ENCODE data around the gene DPEP3.
"Not testable (repeated sequence)": the region's sequence is repeated elsewhere in the genome, so short reads cannot be mapped to it uniquely, and the experiment has no call there.

DPEP3 gene

DNA sequence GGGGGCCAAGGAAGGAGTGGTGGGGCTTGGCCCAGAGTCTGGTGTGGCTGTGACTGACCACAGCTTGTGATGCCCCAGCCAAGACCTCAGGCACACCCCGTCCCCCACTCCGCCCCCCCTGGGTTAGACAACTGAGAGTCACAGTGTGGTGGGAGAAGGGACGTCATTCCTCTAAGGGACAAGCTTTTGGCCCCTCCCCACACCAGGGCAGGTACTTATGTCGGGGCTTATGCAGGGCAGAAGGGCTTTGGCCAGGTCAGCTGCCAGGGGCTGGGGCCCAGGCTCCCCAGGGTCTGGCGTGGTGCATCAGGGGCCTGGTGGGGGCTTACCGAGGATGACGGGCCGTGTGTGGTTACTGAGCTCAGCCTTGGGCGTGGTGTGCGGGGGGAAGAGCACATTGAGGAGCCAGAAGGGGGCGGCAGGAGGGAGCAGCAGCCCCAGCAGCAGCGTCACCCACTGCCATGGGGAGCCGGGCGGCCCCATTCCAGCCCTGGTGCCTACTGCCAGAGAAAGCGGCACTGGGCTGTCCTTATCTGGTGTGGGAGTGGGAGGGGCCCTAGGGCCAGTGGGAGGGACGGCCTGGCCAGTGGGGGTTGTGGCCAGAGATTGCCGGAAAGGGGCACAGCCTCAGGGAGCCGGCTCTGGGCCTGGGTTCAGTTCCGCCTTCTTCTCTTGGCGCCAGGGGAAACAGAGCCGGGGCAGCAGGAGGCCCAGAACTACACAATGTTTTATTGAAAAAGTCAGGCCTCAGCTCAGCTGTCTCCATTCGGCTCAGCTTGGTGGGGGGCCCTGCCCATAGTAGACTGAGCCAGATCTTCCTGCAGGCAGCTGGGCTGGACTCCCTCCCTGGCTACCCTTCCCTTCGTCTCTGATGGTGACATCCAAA lies 36.4 kb downstream of the DPEP3 start, which contains the start of gene LCAT:
LCAT (minus strand) TSS at position 502 of the 886 bp plus-strand sequence; CDS start at position 483, 19 bp downstream.
- DNase-seq: no peak

DNA sequence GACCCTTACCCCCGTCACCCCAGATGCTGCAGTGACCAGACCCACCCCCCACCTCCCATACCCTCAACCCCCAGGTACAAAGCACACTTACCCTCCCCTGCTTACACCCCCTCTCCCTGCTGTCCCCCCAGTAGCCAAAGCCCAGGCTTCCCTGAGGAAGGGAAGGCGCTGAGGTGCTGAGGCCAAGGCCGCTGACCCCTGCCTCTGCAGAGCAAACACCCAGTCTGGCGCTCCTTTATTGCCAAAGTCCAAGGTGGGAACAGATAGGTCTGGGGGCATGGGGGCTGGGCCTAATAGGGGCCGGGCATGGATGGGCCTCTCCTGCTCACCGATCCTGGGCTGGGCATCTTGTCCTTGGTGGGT lies 37.1 kb downstream of the DPEP3 start:
- DNase-seq: no peak

DNA sequence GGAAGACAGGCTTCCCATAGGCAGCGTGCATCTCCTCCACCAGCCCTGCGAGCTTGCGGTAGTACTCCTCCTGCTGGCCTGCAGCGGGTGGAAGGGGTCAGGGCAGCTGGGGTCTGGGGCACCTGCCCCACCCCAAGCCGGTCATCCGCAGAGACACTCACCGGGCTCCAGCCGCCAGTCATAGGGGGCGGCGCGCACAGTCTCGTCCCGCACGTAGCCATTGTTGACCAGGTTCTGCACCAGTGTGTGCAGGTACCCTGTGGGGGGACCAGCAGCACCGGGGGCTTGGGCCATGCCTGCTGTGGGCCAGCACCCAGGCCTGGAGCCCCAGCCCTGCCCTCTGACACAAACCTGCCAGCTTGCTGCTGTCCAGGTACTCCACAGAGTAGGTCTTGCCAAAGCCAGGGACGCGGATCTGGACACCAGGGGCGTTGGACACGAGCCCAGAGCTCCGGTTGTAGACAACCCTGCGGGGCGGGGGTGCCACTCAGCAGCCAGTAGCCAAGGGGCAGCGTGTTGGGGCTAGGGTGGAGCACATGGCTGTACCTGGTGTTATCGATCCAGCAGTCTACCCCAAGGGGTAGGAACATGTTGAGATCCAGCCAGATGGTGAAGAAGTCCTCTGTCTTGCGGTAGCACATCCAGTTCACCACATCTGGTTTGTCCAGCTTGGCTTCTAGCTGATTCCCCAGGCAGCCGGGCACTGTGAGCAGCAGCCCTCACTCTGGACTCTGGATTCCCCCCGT lies 37.6 kb downstream of the DPEP3 start:
- no peak for DNase-seq

DNA sequence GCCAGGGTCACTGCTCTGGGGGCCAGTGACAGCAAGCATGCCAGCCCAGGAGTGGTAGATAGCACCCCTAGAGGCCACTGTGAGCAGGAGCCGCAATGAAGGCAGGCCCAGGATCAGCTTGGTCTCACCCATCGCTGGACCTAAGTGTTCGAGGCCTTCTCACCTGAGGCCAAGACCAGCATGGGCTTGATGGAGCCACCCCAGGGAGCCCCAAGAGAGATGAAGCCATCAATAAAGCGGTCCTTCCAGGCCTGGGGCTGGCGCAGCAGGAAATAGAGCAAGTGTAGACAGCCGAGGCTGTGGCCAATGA lies 38.1 kb downstream of the DPEP3 start:
- no peak for DNase-seq

DNA sequence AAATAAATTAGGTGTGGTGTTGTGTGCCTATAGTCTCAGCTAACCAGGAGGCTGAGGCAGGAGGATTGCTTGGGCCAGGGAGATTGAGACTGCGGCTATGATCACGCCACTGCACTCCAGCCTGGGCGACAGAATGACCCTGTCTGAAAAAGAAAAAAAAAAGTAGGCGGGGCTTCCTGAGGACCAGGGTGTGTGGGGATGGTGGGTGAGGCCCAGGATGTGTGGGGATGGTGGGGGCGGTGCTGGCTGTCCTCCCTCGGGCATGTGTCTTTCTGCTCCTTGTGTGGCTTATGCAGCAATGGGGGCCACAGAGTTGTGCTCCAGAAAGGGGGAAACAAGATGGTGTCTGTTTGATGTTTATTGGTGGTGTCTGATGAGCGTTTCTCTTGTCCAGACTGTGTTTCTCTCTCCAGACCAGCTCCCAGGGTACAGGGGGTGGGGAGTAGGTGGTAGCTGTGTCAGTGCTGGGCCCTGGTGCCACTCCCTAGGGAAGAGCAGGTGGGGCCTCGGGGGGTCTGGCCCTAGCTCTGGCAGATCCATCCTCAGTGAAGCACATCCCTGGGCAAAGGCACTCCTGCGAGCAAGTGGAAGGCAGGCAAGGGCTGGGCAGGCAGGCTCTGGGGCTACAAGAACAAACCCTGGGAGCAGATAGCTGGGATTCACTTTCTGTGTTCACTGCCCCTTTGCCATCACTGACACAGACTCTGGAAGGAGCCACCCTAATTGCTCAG lies 38.7 kb downstream of the DPEP3 start:
- DNase-seq: no peak

DNA sequence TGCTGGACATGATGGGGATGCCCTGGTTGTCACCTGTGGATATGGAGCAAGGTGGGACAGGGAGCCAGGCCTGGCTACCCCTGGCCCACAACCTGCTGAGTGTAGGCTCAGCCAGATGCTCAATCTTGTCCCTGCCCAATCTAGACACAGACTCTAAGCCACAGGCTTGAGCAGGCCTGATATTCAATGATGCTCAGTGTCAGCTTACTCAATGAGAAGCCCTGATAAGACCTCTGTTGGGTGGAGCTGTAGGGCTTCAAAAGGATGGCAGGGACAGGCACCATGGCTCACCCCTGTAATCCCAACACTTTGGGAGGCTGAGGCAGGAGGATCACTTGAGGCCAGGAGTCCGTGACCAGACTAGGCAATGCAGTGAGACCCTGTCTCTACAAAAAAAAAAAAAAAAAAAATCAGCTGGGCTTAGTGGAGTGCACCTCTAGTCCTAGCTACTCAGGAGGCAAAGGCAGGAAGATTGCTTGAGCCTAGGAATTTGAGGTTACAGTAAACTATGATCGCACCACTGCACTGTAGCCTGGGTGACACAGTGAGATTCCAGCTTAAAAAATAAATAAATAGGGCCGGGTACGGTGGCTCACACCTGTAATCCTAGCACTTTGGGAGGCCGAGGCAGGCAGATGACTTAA lies 39.7 kb downstream of the DPEP3 start:
- DNase-seq: no peak

DNA sequence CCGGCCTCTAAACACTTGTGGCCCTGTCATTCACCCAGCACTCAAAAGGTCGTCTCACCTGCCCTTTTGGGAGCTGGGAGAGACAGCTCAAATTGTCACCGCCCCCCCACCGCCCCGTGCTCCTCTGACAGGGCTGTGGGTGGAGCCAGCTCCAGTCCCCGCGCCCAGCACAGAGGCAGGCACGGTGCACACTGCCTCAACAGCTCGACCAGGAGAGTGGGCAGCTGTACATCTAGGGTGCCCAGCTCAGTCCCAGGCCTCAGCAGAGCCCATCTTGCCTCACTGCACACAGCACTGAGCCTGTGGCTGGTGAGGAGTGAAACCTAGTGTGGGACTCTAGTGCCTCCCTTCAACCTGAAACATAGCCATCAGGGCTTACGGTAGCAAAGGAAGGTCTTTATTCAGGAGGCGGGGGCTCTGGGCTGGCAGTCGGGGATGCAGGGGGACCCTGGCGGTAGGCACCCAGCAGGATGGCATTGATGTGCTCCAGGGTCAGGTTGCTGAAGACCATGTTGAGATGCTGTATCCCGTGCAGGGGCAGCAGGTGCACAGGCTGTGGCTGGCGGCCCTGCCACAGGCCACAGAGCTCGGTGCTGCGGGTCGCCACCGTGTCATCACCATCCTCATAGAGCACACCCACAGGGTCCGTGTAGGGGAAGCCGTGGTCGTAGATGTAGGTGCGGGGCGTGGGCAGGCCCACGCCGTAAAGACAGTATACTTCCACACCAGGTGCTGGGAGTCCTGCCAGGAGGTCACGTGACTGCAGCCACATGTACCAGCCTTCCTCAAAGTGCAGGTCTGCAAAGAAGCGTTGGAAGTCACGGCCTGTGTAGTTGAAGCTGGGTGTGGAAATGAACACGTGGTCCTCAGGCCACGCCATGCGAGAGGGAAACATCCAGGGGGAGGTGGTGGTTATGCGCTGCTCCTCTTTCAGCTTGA lies 40.5 kb downstream of the DPEP3 start:
- no peak for DNase-seq

DNA sequence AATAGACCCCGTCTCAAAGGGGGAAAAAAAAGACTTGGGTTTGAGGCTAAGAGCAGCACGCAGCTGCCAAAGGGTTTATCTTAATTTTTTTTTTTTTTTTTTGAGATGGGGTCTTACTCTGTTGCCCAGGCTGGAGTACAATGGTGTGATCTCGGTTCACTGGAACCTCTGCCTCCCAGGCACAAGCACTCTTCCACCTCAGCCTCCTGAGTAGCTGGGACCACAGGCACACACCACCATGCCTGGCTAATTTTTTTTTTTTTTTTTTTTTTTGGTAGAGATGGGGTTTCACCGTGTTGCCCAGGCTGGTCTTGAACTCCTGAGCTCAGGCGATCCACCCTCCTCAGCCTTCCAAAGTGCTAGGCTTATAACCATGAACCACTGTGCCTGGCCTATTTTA lies 42.6 kb downstream of the DPEP3 start:
- DNase-seq: not testable (repeated sequence)

DNA sequence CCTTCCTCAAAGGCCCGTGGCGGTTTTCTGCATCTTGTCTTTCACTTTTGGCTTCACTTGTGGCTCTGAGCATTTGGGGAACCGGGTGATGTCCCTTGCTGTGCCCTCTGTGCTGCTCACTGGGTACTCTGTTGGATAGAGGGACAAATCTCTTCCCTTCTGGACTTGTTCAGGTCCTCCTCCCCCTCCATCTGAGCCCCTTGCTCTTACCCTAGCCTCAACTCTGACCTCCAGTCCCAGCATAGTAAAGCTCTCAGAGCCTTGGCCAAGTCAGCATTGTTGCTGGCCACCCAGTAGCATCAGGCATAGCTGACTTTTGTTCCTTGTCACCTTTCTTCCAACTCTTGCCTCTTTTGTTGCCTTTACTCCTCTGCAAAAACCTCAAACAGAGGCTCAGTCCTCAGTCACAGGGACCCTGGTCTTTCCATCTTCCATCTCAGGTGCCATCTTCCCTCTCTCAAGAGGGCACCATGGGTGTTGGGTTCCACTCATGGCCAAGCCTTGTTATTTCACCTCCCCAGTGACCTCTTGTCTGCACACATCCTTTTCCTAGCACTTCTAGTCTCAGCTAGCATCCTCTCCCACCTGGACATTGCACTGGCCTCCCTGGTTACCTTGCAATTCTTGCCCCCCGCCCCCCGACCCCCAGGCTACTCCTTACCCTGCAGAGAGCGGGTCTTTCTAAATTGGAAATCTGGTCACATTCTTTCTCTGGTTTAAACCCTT lies 43.3 kb downstream of the DPEP3 start:
- DNase-seq: no peak

DNA sequence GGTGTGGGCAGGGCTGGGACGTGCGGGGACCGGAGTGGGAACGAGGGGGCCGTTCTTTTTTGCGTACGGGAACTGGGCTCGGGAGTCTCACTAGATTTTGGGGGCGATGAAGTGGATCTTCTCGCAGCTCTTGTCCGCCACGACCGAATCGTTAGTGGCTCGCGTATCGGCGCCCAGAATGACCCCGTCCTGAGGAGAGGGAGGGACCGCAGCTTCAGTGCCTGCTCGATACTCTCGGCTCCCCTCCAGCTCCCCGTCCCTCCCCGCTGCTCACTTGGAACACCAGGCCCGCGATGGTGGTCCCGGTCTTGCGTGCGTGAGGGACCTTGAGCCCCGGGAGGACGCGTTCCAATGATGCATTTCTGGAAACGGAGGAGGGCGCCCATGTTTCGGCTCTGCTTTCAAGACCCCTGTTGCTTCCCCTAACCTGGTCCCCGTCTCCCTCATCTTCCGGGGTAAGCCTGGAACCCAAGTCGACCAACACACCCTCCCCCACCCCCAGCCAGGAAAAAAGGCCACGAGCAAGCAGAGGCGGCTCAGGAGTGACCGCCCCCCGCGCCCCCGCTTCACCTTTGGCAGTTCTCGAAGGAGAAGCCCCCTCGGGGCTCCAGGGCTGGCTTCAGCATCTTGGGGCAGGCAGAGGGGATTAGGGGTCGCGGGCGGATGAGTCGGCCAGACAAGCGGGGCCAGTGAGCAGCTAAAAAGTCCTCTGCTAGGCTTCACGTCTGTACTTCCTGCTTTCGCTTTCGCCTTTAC lies 44.0 kb downstream of the DPEP3 start, which contains the start of gene PSMB10:
PSMB10 (minus strand) TSS at position 727 of the 756 bp plus-strand sequence; CDS start at position 626, 101 bp downstream.
- no peak for DNase-seq

DNA sequence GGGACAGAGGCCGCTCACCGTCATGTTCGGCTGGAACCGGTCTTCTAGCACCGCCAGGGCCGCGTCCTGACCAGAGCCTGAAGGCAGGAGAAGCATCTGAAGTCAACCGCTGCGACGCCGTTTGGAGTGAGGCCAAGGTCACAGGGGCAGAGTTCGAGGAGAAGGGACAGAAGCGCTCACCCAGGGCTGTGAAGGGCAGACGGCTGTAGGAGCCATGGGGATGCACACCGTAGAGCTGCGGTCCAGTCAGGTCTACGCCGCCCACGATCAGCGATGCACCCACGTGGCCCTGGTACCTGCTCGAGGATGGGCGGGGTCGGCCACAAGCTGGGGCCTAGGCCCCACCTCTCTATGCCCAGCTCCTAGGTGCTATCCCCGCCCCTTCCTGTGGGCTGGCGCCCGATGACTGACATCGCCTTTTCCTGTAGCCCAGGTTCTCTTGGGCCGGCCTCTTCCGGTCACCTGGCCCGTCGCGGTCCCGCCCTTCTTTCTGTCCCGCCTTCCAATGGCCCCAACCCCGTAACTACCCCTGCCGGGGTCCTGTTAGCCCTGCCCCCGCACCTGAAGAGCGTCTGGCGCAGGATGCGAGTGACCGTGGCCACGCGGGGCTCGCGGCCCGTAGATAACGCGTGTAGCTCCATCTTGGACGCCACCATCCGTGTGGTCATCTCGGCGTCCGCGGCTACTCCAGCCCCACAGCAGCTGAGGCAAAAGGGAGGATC lies 44.7 kb downstream of the DPEP3 start:
- peak; percentile 95 for DNase-seq

DNA sequence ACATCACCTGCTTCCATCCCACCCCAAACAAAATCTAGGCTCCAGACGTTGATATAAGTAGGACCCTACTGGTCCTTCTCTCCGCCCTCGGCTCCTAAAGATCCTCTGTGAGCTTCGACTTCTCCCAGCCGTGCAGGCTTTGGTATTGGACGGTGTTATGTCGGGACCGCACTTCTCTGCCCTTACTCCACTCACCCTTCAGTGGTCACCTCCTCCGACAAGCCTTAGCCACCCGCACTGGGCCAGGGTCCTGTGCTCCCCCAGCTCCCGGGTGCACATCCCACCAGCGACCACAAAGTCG lies 45.2 kb downstream of the DPEP3 start:
- no peak for DNase-seq

DNA sequence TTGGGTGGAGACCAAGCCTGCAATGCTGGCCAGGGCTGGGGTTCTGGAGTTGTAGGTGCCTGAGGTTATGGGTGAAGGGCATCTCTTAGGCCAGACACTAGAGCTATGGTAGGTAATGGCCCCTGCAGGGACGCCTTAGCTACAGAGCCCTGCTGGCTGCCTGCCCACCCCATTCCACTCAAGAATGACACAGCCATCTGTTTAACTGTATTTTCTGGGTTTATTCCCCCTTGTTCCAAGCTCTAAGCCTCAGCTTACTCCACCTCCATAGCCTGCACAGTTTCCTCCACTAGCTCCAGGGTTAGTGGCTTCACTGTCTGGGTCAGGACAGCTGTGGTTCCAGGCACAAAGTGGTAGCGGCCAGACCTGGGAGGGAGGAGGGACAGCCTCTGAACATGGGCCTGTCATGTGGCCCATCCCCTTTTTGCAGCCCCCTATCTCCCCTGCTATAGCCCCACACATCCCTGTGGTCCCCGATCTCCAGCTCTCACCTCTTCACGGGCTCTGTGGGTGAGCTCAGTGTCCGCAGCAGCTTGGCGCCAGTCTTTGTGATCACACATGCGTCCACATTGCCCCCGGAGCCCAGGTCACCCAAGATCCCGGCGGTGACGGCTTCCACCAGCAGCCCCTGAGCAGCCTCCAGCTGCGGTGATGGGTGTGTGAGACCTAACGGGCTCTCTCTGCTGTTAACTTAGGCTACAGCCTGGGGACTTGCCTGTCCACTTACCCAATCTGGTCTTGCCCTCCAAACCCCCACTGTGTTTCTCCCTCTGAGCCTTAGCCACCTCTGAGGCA lies 45.8 kb downstream of the DPEP3 start:
- no peak for DNase-seq

DNA sequence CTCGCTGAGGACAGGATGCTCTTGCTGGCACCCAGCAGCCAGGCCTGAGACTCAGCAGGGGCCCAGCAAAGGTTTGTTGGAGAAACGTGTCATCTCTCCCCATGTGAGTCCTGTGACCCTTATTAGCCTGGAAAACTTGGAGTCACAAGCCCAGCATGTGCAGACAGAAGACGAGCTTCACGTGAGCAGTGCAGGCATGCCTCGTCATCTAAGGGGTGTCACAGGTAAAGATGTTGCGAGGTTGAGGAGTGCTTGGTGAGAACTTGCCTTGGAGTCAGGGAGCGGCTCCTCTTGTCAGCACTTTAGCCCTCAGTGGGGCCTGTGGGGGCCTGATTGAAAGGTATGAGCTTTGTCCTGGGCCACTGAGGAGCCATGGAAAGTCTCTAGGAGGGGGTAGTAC lies 46.5 kb downstream of the DPEP3 start:
- DNase-seq: no peak

DNA sequence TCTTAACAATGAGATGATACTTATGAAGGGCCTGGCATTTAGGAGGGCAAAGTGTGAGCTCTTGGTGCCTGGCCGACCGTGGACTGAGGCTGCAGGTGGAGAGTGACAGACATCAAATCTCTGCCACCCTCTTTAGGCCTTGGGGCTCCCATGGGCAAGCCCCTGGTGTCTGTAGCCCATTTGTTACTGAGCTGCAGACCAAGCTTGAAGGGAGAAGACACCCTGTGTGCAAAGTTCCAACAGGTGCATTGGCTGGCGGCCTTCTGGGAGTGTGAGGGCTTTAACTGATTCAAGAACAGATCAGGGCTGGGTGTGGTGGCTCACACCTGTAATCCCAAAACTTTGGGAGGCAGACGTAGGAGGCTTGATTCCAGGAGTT lies 47.8 kb downstream of the DPEP3 start:
- no peak for DNase-seq

DNA sequence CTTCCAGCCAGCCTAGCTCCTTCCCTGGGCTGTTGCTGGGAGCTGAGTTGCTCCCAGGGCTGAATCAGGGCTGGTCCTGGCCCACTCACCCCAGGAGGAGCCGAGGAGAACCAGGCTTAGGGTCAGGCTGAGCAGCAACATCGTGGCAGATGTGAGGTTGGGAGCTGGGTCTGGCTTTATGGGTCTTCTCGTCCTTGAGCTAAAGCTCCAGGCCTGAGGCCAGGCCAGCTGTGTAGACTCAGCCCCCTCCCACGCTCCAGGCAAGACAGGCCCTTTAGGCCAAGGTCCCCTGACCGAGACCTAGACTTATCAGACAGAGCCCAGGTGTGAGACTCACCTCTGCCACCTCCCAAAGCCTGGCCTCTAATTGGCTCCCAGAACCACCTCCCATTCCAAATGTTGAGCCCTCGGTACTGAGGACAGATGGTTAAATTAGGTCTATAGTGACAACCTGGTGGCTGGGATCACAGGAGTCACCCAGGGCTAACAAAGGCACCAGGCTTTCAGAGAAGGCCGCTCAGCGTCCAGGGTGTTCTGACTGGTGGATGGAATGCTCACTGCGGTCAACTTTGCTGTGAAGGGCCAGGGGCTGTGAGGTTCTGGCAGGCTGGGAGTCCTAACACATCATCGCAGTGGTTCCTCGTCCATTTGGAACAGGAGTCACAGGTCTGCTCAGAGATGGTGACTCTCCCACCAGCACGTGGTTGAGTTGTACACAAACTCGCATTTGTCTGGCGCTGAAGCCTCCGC lies 48.4 kb downstream of the DPEP3 start, which contains the start of gene CTRL:
CTRL (minus strand) TSS at position 151 of the 750 bp plus-strand sequence; CDS start at position 141, 10 bp downstream.
- no peak for DNase-seq

DNA sequence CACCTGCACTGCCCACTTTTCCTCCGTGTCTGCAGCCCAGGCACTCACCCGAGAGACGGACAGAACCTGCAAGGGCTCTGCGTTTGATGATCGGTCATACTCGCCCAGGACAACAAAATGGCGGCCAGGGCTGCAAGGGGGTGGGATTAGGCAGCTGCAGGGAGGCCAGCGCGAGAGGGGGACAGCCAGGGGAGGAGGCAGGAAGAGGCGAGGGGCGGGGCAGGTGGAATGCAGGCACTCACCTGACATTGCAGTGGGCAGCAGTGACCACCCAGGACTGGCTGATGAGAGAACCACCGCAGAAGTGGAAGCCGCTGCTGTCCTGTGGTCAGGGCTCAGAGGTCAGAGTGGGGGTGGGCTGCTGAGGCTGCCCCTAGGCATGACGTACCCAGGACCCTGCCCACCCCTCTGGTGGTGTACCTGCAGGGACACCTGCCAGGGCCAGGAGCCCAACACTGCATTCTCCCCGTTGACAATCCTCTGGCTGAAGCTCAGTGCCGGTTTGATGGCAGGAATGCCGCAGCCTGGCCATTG lies 49.6 kb downstream of the DPEP3 start:
- DNase-seq: no peak

DNA sequence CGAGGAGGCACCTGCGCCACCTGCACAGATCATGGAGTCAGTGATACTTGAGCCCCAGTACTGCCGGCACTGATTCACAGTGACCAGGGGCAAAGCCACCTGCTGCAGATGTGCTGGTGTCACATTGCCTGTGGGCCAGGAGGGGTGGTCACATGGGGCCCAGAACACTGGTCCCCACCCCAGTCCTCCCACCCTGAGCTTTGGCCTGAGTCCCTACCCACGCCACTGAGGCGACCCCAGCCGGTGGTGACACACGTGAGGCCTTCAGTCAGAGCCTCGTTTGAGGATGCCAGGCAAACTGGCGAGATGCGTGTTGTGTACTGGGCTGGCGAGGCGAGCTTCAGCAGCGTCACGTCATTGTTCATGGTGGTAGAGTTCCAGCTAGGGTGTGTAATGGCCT lies 50.1 kb downstream of the DPEP3 start:
- no peak for DNase-seq

All from NCI-H2107 (cell line).